ENCODE measurements around the gene KRT24.

DNA sequence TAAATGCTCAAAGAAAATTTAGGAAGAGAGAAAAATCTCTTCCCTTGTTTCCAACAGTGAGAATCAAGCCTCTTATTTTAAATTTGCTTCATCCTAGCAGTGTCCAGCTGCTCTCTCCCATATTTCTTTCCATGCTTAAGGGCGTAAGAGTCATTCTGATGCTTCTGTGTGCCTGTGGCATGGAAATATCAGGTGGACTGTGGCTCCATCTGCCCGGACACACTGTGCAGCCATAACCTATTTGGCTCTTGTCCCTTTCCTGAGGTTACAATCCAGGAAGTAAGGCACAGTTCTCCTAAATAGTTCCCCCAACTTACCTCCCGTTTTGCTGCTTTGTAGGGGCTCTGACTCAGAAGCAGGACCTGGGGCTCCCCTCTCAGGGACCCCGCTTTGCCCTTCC lies 32.3 kb downstream of the KRT24 start:
- TF ChIP-seq ZNF274 (IDR thresholded peaks at IDR 0.05; ENCODE audit: low read depth, low read length) (no peak), SUZ12 (IDR thresholded peaks at IDR 0.05; ENCODE audit: extremely low read depth, insufficient read depth, insufficient read length) (no peak), YY1 (IDR thresholded peaks at IDR 0.05; ENCODE audit: insufficient read depth, insufficient read length) (no peak)

Data from NT2/D1 (cell line).